ENCODE data around the gene SHMT2.

The SHMT2 gene

GRCh38 chr12:57240926-57241401 lies 11.5 kb downstream of the SHMT2 start:
- peaks cover 60 to 86% (median 82%) of the 10 kb centered on the region in 10 experiments for H3K4me1 ChIP-seq

GRCh38 chr12:57241402-57242310 lies 12.1 kb downstream of the SHMT2 start:
- Histone ChIP-seq H3K9ac (peak overlapping the region in 3 of 11 experiments; percentile 71 to 87 (median 78); a peak in 4 of 22 replicates), H3K27me3 (peaks cover 73 to 94% (median 88%) of the 10 kb centered on the region in 11 experiments), H3K36me3 (no peaks in the 10 kb centered on the region), H3K4me1 (peaks cover 56 to 84% (median 78%) of the 10 kb centered on the region in 10 experiments), H4K20me1 (peaks cover 9 to 64% (median 50%) of the 10 kb centered on the region in 11 experiments; a peak in 20 of 22 replicates), H3K9me3 (replicated peaks in 1 of 11) (no peaks in the 10 kb centered on the region), H3K27ac (no peak overlapping the region), H3K4me2 (peak overlapping the region; percentile 92 to 100 (median 99)), H3K4me3 (peak overlapping the region in 9 of 10 experiments; percentile 55 to 80 (median 65); a peak in 9 of 20 replicates)
- no peak for TF ChIP-seq Cebpa-rat (IDR thresholded peaks at IDR 0.05)

More at GRCh38 chr12:57240926-57241401, 11.5 kb downstream of the SHMT2 start:
- Histone ChIP-seq H3K4me3 (peak overlapping the region; percentile 60 to 80 (median 66)), H3K36me3 (peaks cover 0 to 3% (median 0%) of the 10 kb centered on the region in 11 experiments; a peak in 2 of 22 replicates), H3K27ac (no peak overlapping the region; a peak in 1 of 22 replicates), H4K20me1 (peaks cover 14 to 71% (median 56%) of the 10 kb centered on the region in 11 experiments; a peak in 20 of 22 replicates), H3K9me3 (replicated peaks in 1 of 11) (no peaks in the 10 kb centered on the region), H3K27me3 (peaks cover 80 to 100% (median 95%) of the 10 kb centered on the region in 11 experiments), H3K9ac (peak overlapping the region in 10 of 11 experiments; percentile 27 to 87 (median 76); a peak in 17 of 22 replicates), H3K4me2 (peak overlapping the region; percentile 92 to 100 (median 99))
- TF ChIP-seq Cebpa-rat (IDR thresholded peaks at IDR 0.05) = no peak

- TF ChIP-seq Cebpa-rat (IDR thresholded peaks at IDR 0.05) = no peak
- no peak overlapping the region for H3K27ac ChIP-seq
- no peaks in the 10 kb centered on the region for H3K36me3 ChIP-seq
- H3K27me3 ChIP-seq = peaks cover 67 to 87% (median 82%) of the 10 kb centered on the region in 11 experiments
- H3K9me3 ChIP-seq (replicated peaks in 1 of 11) = no peaks in the 10 kb centered on the region
- peak overlapping the region in 1 of 11 experiments; percentile 37; a peak in 1 of 22 replicates for H3K9ac ChIP-seq
- peak overlapping the region; percentile 43 to 64 (median 52); a peak in 18 of 20 replicates for H3K4me3 ChIP-seq
- H4K20me1 ChIP-seq = peaks cover 9 to 58% (median 43%) of the 10 kb centered on the region in 11 experiments; a peak in 20 of 22 replicates
- peak overlapping the region; percentile 92 to 100 (median 99) for H3K4me2 ChIP-seq
- peaks cover 56 to 83% (median 76%) of the 10 kb centered on the region in 10 experiments for H3K4me1 ChIP-seq
Observed at GRCh38 chr12:57242329-57242690, 12.8 kb downstream of the SHMT2 start.

- no peak for TF ChIP-seq Cebpa-rat (IDR thresholded peaks at IDR 0.05)
- peaks cover 61 to 81% (median 76%) of the 10 kb centered on the region in 11 experiments for H3K27me3 ChIP-seq
- peak overlapping the region; percentile 92 to 100 (median 99) for H3K4me2 ChIP-seq
- H3K27ac ChIP-seq = no peak overlapping the region
- peak overlapping the region in 4 of 11 experiments; percentile 41 to 68 (median 56); a peak in 6 of 22 replicates for H3K9ac ChIP-seq
- peaks cover 51 to 77% (median 70%) of the 10 kb centered on the region in 10 experiments for H3K4me1 ChIP-seq
- H3K36me3 ChIP-seq = no peaks in the 10 kb centered on the region
- peak overlapping the region; percentile 43 to 64 (median 52) for H3K4me3 ChIP-seq
- peaks cover 9 to 52% (median 37%) of the 10 kb centered on the region in 11 experiments; a peak in 20 of 22 replicates for H4K20me1 ChIP-seq
- H3K9me3 ChIP-seq (replicated peaks in 1 of 11) = no peaks in the 10 kb centered on the region
Observed at GRCh38 chr12:57242691-57243454, 13.4 kb downstream of the SHMT2 start.

- Histone ChIP-seq H3K4me1 (peaks cover 42 to 73% (median 65%) of the 10 kb centered on the region in 10 experiments), H3K27ac (no peak overlapping the region), H3K36me3 (no peaks in the 10 kb centered on the region), H4K20me1 (peaks cover 9 to 44% (median 29%) of the 10 kb centered on the region in 11 experiments; a peak in 19 of 22 replicates), H3K4me3 (peak overlapping the region; percentile 43 to 64 (median 52)), H3K9me3 (replicated peaks in 1 of 11) (no peaks in the 10 kb centered on the region), H3K4me2 (peak overlapping the region; percentile 92 to 100 (median 99)), H3K27me3 (peaks cover 53 to 73% (median 67%) of the 10 kb centered on the region in 11 experiments), H3K9ac (peak overlapping the region in 5 of 11 experiments; percentile 24 to 64 (median 51); a peak in 9 of 22 replicates)
- TF ChIP-seq Cebpa-rat (IDR thresholded peaks at IDR 0.05) = no peak
Observed at GRCh38 chr12:57243521-57244311, 14.2 kb downstream of the SHMT2 start.

- H3K4me3 ChIP-seq = peak overlapping the region in 1 of 10 experiments; percentile 52; a peak in 1 of 20 replicates
- H3K4me2 ChIP-seq = peak overlapping the region in 9 of 11 experiments; percentile 92 to 100 (median 98); a peak in 14 of 22 replicates
- H3K36me3 ChIP-seq = no peaks in the 10 kb centered on the region
Observed at GRCh38 chr12:57244312-57244696, 14.8 kb downstream of the SHMT2 start.

GRCh38 chr12:57247041-57247440 lies 17.5 kb downstream of the SHMT2 start:
- no peak for TF ChIP-seq Cebpa-rat (IDR thresholded peaks at IDR 0.05)
- no peak overlapping the region for H3K4me2 ChIP-seq

More at GRCh38 chr12:57244312-57244696, 14.8 kb downstream of the SHMT2 start:
- Histone ChIP-seq H3K4me1 (peaks cover 43 to 73% (median 67%) of the 10 kb centered on the region in 10 experiments), H3K9me3 (replicated peaks in 1 of 11) (no peaks in the 10 kb centered on the region), H3K27ac (no peak overlapping the region), H4K20me1 (peaks cover 9 to 41% (median 27%) of the 10 kb centered on the region in 11 experiments; a peak in 18 of 22 replicates), H3K27me3 (peaks cover 50 to 67% (median 62%) of the 10 kb centered on the region in 11 experiments), H3K9ac (no peak overlapping the region)
- TF ChIP-seq Cebpa-rat (IDR thresholded peaks at IDR 0.05) = no peak

More at GRCh38 chr12:57247041-57247440, 17.5 kb downstream of the SHMT2 start:
- H3K4me3 ChIP-seq = no peak overlapping the region
- H3K27ac ChIP-seq = no peak overlapping the region
- H3K4me1 ChIP-seq = peaks cover 23 to 56% (median 49%) of the 10 kb centered on the region in 10 experiments
- no peak overlapping the region for H3K9ac ChIP-seq
- H3K9me3 ChIP-seq (replicated peaks in 1 of 11) = no peaks in the 10 kb centered on the region
- peaks cover 4 to 27% (median 12%) of the 10 kb centered on the region in 11 experiments; a peak in 17 of 22 replicates for H4K20me1 ChIP-seq
- H3K27me3 ChIP-seq = peaks cover 31 to 40% (median 34%) of the 10 kb centered on the region in 11 experiments
- H3K36me3 ChIP-seq = no peaks in the 10 kb centered on the region
